HG02610 (cell line): ENCODE measurements around the gene CLEC17A.
"Not testable (repeated sequence)": the region's sequence is repeated elsewhere in the genome, so short reads cannot be mapped to it uniquely, and the experiment has no call there.

Experiments used
- ATAC-seq: cut with Tn5 transposase; IDR thresholded peaks from one replicate; pipeline ENCODE4 v1.9.1; 2021; ENCODE audit warnings: mild to moderate bottlenecking, moderate library complexity; ENCODE audit not compliant: unreplicated experiment

CLEC17A gene, protein sequence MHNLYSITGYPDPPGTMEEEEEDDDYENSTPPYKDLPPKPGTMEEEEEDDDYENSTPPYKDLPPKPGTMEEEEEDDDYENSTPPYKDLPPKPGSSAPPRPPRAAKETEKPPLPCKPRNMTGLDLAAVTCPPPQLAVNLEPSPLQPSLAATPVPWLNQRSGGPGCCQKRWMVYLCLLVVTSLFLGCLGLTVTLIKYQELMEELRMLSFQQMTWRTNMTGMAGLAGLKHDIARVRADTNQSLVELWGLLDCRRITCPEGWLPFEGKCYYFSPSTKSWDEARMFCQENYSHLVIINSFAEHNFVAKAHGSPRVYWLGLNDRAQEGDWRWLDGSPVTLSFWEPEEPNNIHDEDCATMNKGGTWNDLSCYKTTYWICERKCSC

GRCh38 chr19:14582894-14583340, at the start of gene CLEC17A:
CLEC17A (plus strand) TSS chr19:14583084; CDS start chr19:14583161, 77 bp downstream.
- no peak for ATAC-seq

GRCh38 chr19:14533450-14533849, 49.4 kb upstream of the CLEC17A start:
- ATAC-seq, result no peak

DNA sequence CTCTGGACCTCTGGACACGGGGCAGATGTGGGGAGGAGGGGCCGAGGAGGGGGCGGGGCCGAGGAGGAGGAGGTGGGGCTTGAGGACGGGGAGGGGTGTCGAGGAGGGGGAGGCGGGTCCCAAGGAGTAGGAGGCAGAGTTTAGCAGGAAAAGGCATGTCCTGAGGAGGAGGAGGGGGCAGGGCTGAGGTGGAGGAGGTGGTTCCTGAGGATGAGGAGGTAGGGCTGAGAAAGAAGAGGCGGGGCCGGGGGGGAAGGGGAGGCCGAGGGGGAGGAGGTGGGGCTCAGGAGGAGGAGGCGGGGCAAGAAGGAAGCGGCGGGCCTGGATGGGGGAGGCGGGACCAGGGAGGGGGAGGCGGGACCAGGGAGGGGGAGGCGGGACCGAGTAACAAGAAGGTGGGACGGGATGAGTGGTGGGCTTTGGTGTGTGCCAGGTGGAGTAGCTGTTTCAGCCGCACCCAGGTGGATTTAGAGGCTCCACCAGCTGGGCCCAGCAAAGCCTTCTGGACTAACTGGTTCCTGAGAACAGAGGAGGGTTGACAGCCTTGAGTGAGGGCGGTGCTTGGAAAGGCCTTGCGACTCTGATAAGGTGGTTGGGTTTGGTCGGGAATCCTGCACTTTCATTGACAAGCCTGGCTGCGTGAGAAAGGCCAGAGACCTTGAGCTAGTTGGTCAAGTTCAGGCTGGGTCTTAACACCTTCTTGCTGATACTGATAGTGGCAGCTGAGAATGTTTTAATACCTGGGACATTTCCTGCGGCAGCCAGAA, 45.8 kb upstream of the CLEC17A start:
- ATAC-seq, result no peak

- no peak for ATAC-seq
Observed at GRCh38 chr19:14540741-14541525, 42.0 kb upstream of the CLEC17A start.

- not testable (repeated sequence) for ATAC-seq
Observed at GRCh38 chr19:14541979-14542378, 40.9 kb upstream of the CLEC17A start.

DNA sequence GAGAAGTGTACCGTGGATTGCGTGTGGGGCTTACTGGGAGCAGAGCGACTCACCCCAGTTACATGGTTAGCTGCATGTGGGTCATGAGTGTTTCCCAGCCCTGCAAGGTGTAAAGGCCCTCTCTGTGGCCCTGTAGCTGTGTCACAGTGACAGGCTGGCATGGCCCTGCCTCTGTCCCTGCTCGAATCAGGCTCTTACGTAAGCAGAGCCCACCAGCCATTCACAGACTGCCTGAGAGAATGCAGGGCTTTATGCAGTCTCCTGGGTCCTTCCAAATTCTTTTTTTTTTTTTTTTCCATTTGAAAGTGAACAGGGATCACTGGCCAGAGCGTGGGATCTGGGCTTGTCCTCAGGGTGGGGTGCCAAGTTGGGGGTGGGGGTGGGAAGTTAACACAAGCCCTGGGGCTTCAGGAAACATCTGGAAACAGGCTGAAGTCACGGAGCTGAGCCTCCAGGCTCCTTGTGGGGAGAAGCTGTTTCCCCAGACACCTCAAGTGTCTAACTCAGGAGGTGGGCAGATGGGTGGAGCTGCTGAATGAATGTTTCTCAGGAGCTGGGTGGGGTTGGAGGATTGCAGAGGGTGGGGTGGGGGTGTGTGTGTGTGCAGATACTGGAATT, 40.1 kb upstream of the CLEC17A start:
- no peak for ATAC-seq

GRCh38 chr19:14544047-14544446, 38.8 kb upstream of the CLEC17A start:
- ATAC-seq, result no peak

DNA sequence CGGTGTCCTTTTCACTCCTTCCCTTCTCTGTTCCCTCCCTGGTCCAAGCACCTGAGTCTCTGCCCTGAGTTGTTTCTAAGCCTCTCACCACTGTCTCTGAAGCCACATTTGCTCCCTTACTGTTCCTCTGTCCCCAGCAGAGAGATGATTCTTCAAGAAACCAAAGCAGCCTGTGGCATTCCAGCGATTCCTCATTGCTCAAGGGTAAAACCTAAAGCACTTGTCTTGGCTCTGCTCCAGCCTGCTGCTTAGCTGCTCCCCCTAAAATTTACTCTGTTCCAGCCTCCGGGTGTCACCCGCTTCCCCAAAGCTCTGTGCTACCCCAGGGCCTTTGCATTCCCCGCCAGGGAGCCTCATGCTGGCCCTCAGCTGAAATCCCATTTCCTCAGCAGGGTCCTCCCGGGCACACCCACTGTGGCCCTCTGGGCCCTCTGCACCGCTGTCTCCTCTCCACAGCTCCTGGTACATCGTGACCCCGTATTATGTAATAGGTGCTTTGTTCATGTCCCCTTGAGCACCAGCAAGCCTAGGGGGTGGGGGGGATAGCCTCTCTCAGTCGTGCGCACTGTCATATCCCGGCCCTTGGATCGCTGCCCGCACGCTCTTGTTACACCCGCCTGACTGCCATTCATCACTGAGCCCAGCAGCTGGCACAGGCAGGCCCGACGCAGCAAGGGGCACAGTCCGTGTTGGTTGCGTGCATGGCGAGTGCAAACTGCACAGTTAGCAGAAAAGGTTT, 37.7 kb upstream of the CLEC17A start:
- no peak for ATAC-seq

DNA sequence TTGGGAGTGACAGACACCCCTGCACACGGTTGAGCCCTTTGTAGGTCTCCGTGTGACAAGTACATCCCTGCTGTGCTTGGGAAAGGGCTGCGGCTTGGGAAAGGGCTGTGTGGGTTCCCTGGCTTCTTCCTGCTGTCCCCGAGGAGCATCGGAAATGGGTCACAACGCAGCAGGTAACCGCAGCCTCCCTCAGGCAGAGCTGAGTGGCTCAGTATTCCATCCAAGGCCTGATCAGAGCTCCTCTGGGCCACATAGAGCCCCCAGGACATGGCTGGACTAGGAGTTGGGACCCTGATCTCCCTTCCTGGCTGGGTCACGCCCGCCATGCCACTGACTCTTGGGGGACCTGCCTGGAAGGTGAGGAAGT, 37.2 kb upstream of the CLEC17A start:
- ATAC-seq, result no peak

DNA sequence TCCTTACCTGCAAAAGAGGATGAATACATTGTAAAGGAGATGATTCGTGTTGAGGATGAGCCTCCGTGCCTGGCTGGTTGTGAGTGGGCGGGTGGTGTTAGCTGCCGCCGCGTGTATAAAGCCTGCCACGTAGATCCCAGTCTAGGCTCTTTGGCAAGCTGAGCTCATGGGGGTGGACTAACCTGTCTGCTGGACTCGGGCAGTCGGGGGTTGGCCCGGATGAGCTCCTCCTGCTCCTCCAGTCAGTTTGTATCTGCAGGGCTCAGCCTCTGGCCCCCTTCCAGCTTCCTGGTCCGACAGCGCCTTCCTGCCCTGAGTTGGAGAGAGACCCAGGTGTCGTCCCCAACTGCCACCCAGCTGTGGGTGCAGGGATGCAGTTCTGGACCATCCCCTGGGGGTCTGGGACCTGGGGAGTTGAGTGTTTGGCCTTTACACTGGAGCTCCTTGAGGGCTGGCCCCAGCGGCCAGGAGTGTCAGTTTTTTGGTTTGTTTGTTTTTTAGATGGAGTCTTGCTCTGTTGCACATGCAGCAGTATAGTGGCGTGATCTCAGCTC, 32.6 kb upstream of the CLEC17A start:
- no peak for ATAC-seq

DNA sequence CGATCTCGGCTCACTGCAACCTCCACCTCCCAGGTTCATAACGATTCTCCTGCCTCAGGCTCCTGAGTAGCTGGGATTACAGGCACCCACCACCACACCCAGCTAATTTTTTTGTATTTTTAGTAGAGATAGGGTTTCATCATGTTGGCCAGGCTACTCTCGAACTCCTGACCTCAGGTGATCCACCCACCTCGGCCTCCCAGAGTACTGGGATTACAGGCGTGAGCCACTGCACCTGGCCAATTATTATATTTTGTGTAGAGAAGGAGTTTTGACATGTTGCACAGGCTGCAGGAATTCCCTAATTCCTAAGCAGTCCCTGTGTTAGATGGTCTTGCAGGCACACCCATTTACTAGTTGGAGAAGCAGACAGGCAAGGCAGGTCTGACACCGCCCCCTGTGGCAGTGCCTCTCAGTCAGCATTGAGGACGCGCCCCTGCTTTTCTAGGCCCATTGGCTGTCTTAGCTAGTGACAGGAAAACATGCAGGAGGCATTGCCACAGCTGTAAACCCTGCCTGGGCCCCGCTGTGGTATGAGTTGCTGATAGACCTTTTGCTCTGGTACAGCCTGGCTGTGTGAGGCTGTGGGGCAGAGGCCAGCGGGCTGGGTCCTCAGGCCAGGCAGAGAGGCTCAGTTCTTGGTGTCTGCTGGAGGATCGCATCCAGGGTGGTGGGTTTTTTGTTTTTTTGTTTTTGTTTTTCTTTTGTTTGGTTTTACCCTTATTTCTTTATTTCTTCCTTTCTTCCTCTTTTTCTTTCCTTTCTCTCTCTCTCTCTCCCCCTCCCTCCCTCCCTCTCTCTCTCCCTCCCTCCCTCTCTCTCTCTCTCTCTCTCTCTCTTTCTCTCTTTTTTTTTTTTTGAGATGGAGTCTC, 31.5 kb upstream of the CLEC17A start:
- not testable (repeated sequence) for ATAC-seq

GRCh38 chr19:14552006-14552360, 30.9 kb upstream of the CLEC17A start:
- not testable (repeated sequence) for ATAC-seq

GRCh38 chr19:14553042-14553938, 29.6 kb upstream of the CLEC17A start:
- no peak for ATAC-seq

DNA sequence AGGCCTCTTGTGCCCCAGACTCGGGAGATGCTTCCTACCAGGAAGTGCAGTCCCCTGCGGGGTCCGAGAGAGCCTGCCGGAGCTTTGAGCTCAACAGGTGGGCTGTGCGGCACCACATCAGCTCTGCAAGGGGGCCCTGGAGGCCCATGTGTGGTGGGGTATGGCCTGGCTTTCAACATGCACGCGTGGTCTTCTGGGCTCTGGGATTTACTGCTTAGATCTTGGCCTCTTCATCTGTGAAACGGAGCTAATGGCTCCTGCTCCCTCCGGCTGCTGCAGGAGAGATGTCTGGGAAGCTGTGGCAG, 29.0 kb upstream of the CLEC17A start:
- no peak for ATAC-seq

GRCh38 chr19:14554382-14554812, 28.5 kb upstream of the CLEC17A start:
- no peak for ATAC-seq

GRCh38 chr19:14555918-14556661, 26.8 kb upstream of the CLEC17A start:
- ATAC-seq, result no peak

GRCh38 chr19:14556662-14557188, 26.2 kb upstream of the CLEC17A start:
- ATAC-seq, result no peak
